Activated CD8-positive, alpha-beta memory T cell treated with anti-CD3 and anti-CD28 coated beads, Interleukin-2, amount 10 ng/mL, durations not matched to agents 7 days and 5 days (primary cell): ENCODE results near the gene MAD1L1. TPM values are rescaled to one million over a fixed set of nuclear protein-coding genes. Genes with fewer than 3 reads are reported as not detected.
A peak's percentile ranks its signal among the peaks of the same experiment; 100 is the strongest.
"Not testable (repeated sequence)": the region's sequence is repeated elsewhere in the genome, so short reads cannot be mapped to it uniquely, and the experiment has no call there.

Experiments
- ATAC-seq: fragments of 150-1000 bp; cut with Tn5 transposase; one replicate; pipeline ENCODE4 v1.10.0; 2021; ENCODE audit warnings: moderate library complexity
- CTCF ChIA-PET: fragments of 350-600 bp; sonication (Branson Sonifier 250); formaldehyde crosslinking; loops from one replicate; lab custom pipeline; 2021; ENCODE audit warnings: antibody characterized with exemption; lab: Charles Lee
- DNase-seq: peaks from one replicate; pipeline ENCODE4 v3.0.0-alpha.2; 2020
- H3K27ac Mint-ChIP-seq: one replicate; pipeline ENCODE4 v1.8.0; 2021; ENCODE audit warnings: mild to moderate bottlenecking, mixed read lengths
- H3K27me3 Mint-ChIP-seq: one replicate; pipeline ENCODE4 v1.8.0; 2021; ENCODE audit warnings: mixed read lengths
- H3K36me3 Mint-ChIP-seq: one replicate; pipeline ENCODE4 v1.8.0; 2021; ENCODE audit warnings: mild to moderate bottlenecking, mixed read lengths
- H3K4me1 Mint-ChIP-seq: one replicate; pipeline ENCODE4 v1.8.0; 2021; ENCODE audit warnings: mixed read lengths
- H3K4me3 Mint-ChIP-seq: one replicate; pipeline ENCODE4 v1.8.0; 2021; ENCODE audit warnings: mild to moderate bottlenecking, moderate library complexity, mixed read lengths
- H3K9me3 Mint-ChIP-seq: one replicate; pipeline ENCODE4 v1.8.0; 2022; ENCODE audit warnings: low read depth, mixed read lengths
- total RNA-seq, 2 experiments: library from RNA; stranded (reverse); gene quantifications; one replicate each; pipeline ENCODE4 v1.2.3, GENCODE V29; 2021

The MAD1L1 gene
- total RNA-seq, 2 experiments from 2014 or later, result 60.0 to 97.7 TPM

DNA sequence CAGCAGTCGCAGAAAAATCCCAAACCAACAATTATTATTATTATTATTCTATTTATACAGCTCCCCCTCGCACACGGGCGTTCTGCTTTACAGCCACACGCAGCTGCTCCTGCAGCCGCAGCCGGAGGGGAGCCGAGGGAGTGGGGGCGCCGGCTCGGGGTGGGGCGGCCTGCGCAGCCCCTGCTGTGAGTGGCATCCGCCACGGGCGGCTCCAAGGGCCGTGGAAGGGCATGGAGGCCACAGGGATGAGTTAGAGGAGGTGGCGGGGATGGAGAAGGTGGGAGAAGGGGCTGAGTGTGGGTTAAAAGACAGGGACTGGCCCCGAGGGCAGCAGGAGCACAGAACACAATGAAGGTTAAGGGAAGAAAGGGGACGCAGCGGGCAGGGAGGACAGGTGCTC lies 405.8 kb downstream of the MAD1L1 start:
- H3K27me3 Mint-ChIP-seq, H3K9me3 Mint-ChIP-seq, CTCF ChIA-PET, ATAC-seq, DNase-seq, H3K27ac Mint-ChIP-seq, H3K4me3 Mint-ChIP-seq, H3K4me1 Mint-ChIP-seq: not testable (repeated sequence)
- peaks cover 12% of the 10 kb centered on the region for H3K36me3 Mint-ChIP-seq

DNA sequence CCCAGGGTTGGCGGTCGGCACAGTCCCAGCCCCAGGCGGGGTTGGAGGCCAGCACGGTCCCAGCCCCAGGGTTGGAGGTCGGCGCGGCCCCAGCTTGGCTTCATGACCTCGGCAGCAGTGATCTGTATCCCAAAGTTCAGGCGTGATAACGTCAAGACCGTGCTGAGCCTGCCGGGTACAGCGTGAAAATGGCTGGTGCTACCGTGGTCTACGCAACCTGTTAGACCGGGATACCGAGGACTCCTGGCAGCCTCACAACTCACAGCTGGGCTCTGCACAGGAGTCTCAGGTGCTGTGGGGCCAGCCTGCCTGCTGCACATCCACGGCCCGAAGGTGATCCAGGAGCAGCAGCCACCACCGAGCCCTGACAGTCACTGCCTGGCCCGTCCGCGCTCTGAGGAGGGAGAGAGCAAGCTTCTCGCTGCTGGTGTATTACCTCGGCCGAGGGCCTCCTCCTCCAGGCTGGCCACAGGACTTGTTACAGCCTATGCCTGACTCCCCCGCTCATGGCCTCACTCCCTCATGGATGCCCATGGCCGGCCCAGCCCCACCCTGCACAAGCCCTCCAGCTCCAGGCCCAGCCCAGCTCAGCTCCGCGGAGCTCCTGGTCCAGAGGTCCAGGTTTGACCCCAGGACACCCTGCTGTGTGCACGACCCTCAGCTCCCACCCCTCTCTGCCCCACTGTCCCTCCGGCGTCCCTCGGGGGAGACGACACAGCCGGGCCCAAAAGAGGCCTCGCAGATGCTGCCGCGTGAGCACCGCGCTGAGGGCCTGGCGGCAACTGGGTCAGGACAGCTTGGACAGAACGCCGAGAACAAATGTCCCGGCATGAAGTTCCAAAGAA lies 406.6 kb downstream of the MAD1L1 start:
- CTCF ChIA-PET, result no interaction called here
- no peak overlapping the region for H3K4me3 Mint-ChIP-seq
- H3K9me3 Mint-ChIP-seq, result peaks cover 4% of the 10 kb centered on the region
- peaks cover 6% of the 10 kb centered on the region for H3K27me3 Mint-ChIP-seq
- no peak overlapping the region for H3K27ac Mint-ChIP-seq
- no peak for ATAC-seq
- DNase-seq, result no peak
- H3K4me1 Mint-ChIP-seq, result no peaks in the 10 kb centered on the region
- H3K36me3 Mint-ChIP-seq, result peaks cover 11% of the 10 kb centered on the region

DNA sequence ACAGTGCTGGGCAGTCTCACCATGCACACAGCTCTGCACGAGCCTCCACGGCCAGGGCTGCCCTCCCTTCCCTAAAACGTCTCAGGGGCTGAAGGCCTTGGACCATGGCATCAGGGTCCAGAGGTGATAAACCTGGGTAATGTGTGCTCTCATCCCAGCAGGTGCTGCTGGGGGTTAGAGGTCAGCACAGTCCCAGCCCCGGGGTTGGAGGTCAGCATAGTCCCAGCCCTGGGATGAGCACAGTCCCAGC lies 407.2 kb downstream of the MAD1L1 start:
- H3K27me3 Mint-ChIP-seq, H3K4me1 Mint-ChIP-seq, DNase-seq, H3K4me3 Mint-ChIP-seq, CTCF ChIA-PET, ATAC-seq, H3K27ac Mint-ChIP-seq, H3K9me3 Mint-ChIP-seq: not testable (repeated sequence)
- H3K36me3 Mint-ChIP-seq, result peaks cover 10% of the 10 kb centered on the region

DNA sequence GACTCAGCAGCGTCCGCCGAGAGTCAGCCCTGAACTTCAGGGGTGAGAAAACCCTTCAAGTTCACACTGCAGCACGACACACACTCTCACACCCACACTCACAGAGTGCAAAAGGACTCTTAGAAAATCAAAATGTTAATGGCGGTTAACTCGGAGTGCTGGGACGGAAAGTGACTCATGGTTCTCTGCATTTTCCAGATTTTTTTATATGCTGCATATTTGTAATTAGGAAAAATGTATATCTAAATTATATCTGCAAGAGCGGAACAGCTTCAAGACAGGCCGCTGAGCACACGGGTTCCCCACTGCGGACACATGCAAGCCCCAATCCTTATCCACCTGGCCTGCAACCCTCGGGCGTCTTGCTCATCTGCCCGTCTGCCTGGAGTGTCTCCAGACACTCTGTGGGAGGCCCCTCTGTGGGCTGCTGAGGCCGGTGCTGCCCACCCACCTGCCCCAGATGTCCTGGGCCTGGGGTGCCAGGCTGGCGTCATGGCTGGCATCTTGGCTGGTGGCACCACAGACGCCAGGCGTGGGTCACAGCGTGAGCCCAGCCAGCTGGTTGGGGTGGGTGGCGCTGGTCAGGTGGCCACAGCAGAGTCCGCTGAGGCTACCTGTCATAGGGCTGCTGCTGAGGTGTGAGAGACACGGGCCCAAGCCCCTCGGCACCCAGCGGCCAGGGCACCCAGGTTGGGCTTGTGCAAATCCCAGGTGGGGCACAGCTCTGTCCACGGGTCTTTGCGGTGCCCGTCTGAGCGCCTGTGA lies 407.7 kb downstream of the MAD1L1 start:
- H3K36me3 Mint-ChIP-seq, result peaks cover 10% of the 10 kb centered on the region
- H3K4me3 Mint-ChIP-seq, DNase-seq: not testable (repeated sequence)

DNA sequence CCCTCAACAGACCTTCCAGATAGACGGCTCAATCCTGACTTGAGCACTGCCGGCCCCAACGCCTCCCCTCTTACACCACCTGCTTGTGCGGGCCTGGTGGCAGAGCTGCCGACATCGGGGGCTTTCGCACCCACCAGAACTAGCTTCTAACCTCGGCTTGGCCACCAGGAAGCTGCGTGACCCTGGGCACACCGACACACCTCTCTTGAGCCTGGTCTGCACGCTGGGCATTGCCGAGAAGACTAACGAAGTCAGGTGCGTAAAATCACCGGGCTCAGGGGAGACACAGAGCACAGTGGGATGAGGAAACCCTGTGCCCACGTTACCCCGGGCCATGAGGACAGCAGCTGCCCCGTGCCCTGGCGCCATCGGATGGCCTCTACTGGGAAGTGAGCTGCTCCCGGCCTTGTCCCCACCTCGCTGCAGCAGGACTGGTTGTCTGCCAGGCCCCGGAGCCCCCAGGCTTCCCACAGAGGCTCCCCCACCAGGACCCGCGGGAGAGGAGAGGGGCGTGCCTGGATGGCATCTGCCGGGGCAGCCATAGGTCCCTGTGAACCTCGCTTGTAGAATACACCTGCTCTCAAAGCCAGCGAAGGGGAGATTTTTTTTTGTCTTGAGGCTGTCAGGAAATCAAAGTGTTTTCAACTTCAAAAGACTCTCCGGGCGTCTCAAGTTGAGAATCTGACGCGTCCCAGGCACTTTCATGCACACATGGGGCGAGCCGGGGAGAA lies 408.4 kb downstream of the MAD1L1 start:
- ATAC-seq, DNase-seq, H3K36me3 Mint-ChIP-seq, H3K4me3 Mint-ChIP-seq, CTCF ChIA-PET, H3K9me3 Mint-ChIP-seq, H3K4me1 Mint-ChIP-seq, H3K27ac Mint-ChIP-seq: not testable (repeated sequence)
- H3K27me3 Mint-ChIP-seq, result peaks cover 14% of the 10 kb centered on the region

More for the DNA sequence above, 407.7 kb downstream of the MAD1L1 start:
- H3K9me3 Mint-ChIP-seq, ATAC-seq, CTCF ChIA-PET, H3K27ac Mint-ChIP-seq, H3K4me1 Mint-ChIP-seq, H3K27me3 Mint-ChIP-seq: not testable (repeated sequence)

DNA sequence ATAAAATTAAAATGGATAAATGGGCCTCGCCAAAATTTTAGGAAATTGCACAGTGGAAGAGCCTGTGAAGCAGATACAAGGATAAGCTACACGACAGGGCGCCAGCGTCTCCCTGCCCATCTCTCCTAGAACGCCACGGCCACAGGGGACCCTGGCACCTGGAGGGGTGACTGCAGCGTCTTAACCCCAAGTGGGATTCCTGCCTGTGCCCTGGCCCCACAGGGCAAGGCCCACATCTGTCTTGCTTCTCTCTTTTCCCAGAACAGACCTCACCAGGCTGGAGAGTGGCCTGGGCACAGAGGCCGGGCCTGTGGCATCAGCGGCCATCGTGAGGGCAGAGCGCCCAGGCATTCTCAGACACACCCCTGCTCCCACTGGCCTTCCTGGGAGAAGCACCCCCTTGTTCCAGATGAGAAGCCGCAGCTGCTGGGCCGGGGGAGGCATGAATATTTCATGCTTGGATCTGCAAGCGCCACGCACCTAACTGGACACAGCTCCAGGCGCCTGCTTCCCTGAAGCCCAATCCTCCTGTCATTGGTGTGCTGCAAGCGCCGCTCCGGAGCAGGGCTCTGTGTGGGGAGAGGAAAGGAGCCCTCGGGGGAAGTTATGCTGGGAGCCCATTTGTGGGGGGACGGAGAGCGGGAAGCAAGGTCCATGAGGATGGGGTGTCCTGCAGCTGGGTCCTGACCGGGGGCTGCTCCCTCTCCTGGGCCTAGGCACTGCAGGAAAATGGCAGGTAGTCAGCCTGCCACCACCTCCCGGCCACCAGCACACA lies 409.2 kb downstream of the MAD1L1 start:
- Mint-ChIP-seq H3K4me3 (no peak overlapping the region), H3K36me3 (peaks cover under 1% of the 10 kb centered on the region), H3K9me3 (peaks cover under 1% of the 10 kb centered on the region), H3K27me3 (peaks cover 20% of the 10 kb centered on the region), H3K4me1 (peaks cover 13% of the 10 kb centered on the region), H3K27ac (no peak overlapping the region)
- no peak for DNase-seq
- CTCF ChIA-PET, result no interaction called here
- no peak for ATAC-seq

DNA sequence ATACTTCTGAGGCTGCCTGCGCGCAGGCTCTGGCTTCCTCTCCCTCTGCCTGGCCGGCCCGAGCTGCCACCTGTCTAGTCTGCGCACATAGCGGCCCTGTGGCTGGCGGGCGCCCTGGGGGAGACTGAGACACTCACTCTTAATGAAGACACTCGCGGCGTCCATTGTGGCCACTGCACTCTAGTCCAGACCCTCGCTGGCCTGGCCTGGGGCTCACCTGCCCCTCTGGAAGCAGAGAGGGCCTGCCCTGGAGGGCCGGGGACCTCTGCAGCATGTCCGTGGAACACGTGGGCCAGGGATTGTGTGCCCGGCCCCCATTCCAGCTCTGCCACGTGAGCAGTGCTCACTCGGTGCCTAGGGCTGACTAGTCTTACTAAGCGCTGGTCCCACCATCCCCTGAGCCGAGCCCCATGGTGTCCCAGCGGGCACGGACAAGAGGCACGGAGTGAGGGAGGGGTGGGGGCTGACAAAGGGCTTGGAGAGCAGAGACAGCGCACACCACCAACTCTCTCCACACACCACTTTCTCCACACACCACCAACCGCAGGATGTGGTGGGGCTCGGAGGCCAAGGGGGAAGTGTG lies 413.4 kb downstream of the MAD1L1 start:
- no peaks in the 10 kb centered on the region for H3K9me3 Mint-ChIP-seq
- peaks cover 22% of the 10 kb centered on the region for H3K27me3 Mint-ChIP-seq
- no peak overlapping the region for H3K4me3 Mint-ChIP-seq
- H3K27ac Mint-ChIP-seq, result peak overlapping the region; percentile 43
- CTCF ChIA-PET, result no interaction called here
- H3K4me1 Mint-ChIP-seq, result peaks cover 13% of the 10 kb centered on the region
- H3K36me3 Mint-ChIP-seq, result no peaks in the 10 kb centered on the region
- DNase-seq (peak; percentile 50), ATAC-seq (no peak)

DNA sequence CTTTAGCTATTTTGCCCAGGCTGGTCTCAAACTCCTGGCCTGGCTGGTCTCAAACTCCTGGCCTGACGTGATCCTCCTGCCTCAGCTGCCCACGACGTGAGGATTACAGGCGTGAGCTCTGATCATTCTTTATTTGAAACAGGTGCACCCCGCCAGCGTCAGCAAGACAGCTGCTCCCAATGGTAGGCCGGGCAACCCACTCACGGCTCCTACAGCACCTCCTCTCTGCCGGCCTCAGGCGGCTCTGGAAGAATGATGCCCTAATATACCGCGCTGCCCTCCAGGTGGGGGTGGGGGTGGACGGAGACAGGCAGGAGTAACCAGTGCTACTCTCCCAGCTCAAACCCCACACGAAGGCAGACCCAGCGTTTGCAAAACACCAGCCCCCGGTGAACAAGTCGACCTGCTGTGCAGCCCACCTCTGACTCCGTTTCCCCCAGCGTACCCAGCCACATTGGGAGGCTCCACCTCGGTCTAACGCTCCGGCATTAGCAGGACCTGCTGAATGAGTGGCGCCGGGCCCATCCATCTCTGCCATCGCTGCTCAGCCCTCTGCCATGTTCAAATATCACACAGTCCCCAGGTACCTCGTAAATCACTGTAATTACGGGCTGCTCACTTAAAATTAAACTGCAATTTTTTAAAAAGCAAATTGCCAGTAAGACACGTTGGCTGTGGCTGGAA lies 414.0 kb downstream of the MAD1L1 start:
- peaks cover 13% of the 10 kb centered on the region for H3K4me1 Mint-ChIP-seq
- no peak overlapping the region for H3K4me3 Mint-ChIP-seq
- H3K9me3 Mint-ChIP-seq, result no peaks in the 10 kb centered on the region
- CTCF ChIA-PET, result no interaction called here
- H3K36me3 Mint-ChIP-seq, result no peaks in the 10 kb centered on the region
- peak; percentile 21 for DNase-seq
- ATAC-seq, result no peak
- no peak overlapping the region for H3K27ac Mint-ChIP-seq
- H3K27me3 Mint-ChIP-seq, result peaks cover 22% of the 10 kb centered on the region

DNA sequence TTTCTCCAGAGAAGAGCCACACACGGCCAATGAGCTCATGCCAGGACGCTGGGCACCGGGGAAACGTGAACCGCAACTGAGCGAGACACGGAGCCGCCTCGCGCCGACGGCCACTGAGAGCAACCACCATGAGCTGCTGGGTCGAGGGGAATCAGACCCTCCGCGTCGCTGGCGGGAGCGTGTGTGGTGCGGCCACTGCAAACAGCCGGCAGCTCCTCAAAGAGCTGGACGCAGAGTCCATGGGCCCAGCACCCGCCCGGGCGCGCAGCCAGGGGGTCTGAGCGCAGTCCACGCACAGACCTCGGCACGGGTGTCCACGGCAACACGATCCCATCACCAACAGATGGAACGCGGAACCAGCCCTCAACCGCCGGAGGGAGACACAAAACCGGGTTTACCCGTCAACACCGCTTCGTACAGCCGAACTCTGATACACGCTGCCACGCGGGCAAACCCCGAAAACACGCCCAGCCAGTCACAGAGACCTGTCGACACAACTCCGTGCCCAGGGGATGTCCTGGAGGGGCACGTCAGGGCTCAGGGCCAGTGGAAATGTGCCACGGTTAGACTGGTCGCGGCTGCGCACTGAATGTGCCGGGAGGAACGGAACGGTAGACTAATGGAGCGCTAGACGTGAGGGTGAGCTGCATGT lies 415.6 kb downstream of the MAD1L1 start:
- DNase-seq (peak; percentile 34), ATAC-seq (no peak)
- Mint-ChIP-seq H3K9me3 (no peaks in the 10 kb centered on the region), H3K27ac (no peak overlapping the region), H3K27me3 (peaks cover 22% of the 10 kb centered on the region), H3K4me3 (no peak overlapping the region), H3K36me3 (no peaks in the 10 kb centered on the region), H3K4me1 (peaks cover 13% of the 10 kb centered on the region)
- CTCF ChIA-PET, result no interaction called here

DNA sequence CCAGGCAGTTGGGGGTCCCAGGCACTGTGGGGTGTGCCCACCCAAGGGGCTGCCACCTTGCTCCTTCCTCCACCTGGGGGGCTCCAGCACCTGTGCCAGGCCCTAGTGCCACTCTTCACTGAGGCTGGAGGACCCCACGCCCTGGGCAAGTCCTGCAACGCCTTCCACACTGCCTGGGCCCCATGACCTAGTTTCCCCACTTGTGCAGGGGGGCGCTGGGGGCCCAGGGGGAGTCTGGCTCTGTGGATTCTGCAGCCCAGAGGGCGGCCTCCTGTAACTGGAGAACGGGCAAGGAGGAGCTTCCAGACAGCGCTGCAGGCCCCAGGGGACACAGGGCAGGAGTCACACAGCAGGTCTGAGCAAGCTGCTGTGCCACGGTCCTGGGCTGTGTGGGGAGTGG lies 416.3 kb downstream of the MAD1L1 start:
- Mint-ChIP-seq H3K27me3 (peaks cover 20% of the 10 kb centered on the region), H3K4me1 (peaks cover 13% of the 10 kb centered on the region)
- ATAC-seq, H3K9me3 Mint-ChIP-seq, H3K36me3 Mint-ChIP-seq, H3K27ac Mint-ChIP-seq, H3K4me3 Mint-ChIP-seq, CTCF ChIA-PET: not testable (repeated sequence)
- DNase-seq, result peak; percentile 39

DNA sequence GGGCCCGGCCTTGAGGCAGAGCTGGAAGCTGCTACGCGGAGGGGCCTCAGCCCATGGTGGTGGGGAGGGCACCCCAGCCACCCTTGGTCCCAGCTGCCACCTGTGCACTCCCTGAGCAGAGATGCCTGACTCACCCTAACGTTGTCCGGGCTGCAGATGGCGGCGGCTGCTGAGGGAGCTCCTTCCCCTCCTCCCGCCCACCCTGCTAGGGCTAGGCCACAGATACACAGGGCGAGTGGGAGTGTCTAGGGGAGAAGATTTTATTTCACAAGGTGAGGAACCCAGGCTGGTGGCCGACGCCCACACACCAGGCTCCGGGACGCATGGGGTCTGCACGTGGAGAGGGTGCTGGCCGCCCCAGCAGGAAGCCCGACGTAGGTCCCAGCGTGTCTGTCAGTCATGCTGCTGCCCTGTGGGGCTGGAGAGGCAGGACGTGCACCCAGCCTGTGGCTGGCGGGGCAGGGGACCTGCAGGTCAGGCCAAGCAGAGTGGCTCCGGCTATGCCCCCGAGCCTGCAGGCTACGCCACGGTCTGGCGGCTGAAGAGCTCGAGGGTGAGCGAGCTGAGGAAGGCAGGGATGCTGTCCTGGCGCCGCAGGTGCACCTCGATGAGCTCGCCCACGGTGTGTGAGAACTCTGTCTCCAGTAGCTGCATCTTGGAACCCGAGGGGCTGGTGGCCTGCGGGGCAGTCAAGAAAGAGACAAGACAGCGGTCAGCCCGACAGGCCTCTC lies 417.0 kb downstream of the MAD1L1 start:
- H3K27ac Mint-ChIP-seq, ATAC-seq, H3K4me3 Mint-ChIP-seq, CTCF ChIA-PET, H3K9me3 Mint-ChIP-seq, H3K36me3 Mint-ChIP-seq: not testable (repeated sequence)
- Mint-ChIP-seq H3K27me3 (peaks cover 17% of the 10 kb centered on the region), H3K4me1 (peaks cover 13% of the 10 kb centered on the region)
- DNase-seq, result peak; percentile 33
